NCI-H1092 treated with DMSO at 0.1 percent for 48 hours (cell line): ENCODE measurements around the gene RAB28.

Experiments used
- DNase-seq: peaks from one replicate; lab custom pipeline; 2025; lab: John Stamatoyannopoulos, UW

The RAB28 gene

GRCh38 chr4:13371048-13371447 is 113.1 kb downstream of the RAB28 start:
- DNase-seq = no peak

- DNase-seq = no peak
Measured at GRCh38 chr4:13368217-13368616, 115.9 kb downstream of the RAB28 start.

- no peak for DNase-seq
Measured at GRCh38 chr4:13367691-13368090, 116.4 kb downstream of the RAB28 start.

GRCh38 chr4:13367244-13367643 is 116.9 kb downstream of the RAB28 start:
- DNase-seq = peak; percentile 97

GRCh38 chr4:13365195-13365594 is 118.9 kb downstream of the RAB28 start:
- no peak for DNase-seq

- no peak for DNase-seq
Measured at GRCh38 chr4:13364653-13365052, 119.5 kb downstream of the RAB28 start.

GRCh38 chr4:13364172-13364571 is 120.0 kb downstream of the RAB28 start:
- no peak for DNase-seq

- DNase-seq = no peak
Measured at GRCh38 chr4:13359809-13360208, 124.3 kb downstream of the RAB28 start.

- DNase-seq = no peak
Measured at GRCh38 chr4:13355111-13355880, 128.8 kb downstream of the RAB28 start.

GRCh38 chr4:13349096-13349495 is 135.0 kb downstream of the RAB28 start:
- DNase-seq = no peak

GRCh38 chr4:13348216-13348615 is 135.9 kb downstream of the RAB28 start:
- no peak for DNase-seq

- DNase-seq = no peak
Measured at GRCh38 chr4:13347517-13348125, 136.5 kb downstream of the RAB28 start.

GRCh38 chr4:13344216-13344615 is 139.9 kb downstream of the RAB28 start:
- no peak for DNase-seq

GRCh38 chr4:13340672-13341071 is 143.5 kb downstream of the RAB28 start:
- DNase-seq = no peak

- no peak for DNase-seq
Measured at GRCh38 chr4:13331827-13332226, 152.3 kb downstream of the RAB28 start.

GRCh38 chr4:13329963-13330362 is 154.2 kb downstream of the RAB28 start:
- DNase-seq = peak; percentile 24

- no peak for DNase-seq
Measured at GRCh38 chr4:13329340-13329850, 154.7 kb downstream of the RAB28 start.

- DNase-seq = no peak
Measured at GRCh38 chr4:13328591-13328990, 155.5 kb downstream of the RAB28 start.

- no peak for DNase-seq
Measured at GRCh38 chr4:13327991-13328390, 156.1 kb downstream of the RAB28 start.

- no peak for DNase-seq
Measured at GRCh38 chr4:13325744-13326143, 158.4 kb downstream of the RAB28 start.

GRCh38 chr4:13323921-13324320 is 160.2 kb downstream of the RAB28 start:
- no peak for DNase-seq

GRCh38 chr4:13322681-13323101 is 161.4 kb downstream of the RAB28 start:
- no peak for DNase-seq
